GM19324 (cell line): ENCODE data around the gene SCAMP1.
"Not testable (repeated sequence)": the region's sequence is repeated elsewhere in the genome, so short reads cannot be mapped to it uniquely, and the experiment has no call there.

Source experiments
- ATAC-seq: cut with Tn5 transposase; IDR thresholded peaks from one replicate; pipeline ENCODE4 v1.9.1; 2021; ENCODE audit warnings: mild to moderate bottlenecking, moderate library complexity; ENCODE audit not compliant: unreplicated experiment, low FRiP score

The SCAMP1 gene

GRCh38 chr5:78359831-78360673 is at the start of gene SCAMP1:
Gene SCAMP1 (plus strand): TSS chr5:78360617. CDS start chr5:78360672, 55 bp downstream.
- ATAC-seq: peak; percentile 86

GRCh38 chr5:78317515-78317914 is 42.9 kb upstream of the SCAMP1 start:
- ATAC-seq: no peak

DNA sequence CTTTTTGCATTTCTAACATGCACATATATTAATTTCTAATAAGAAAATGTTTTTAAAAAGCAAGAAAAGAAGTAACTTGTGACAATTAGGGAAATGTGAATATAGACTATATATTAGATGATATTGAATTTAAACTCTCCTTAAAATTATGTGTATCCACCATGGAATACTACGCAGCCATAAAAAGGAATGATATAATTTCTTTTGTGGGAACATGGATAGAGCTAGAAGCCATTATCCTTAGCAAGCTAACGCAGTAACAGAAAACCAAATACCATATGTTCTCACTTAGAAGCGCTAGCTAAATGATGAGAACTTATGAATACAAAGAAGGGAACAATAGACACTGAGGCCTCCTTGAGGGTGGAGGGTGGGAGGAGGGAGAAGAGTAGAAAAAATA is 42.1 kb upstream of the SCAMP1 start:
- no peak for ATAC-seq

- no peak for ATAC-seq
Measured at GRCh38 chr5:78320401-78320800, 40.0 kb upstream of the SCAMP1 start.

DNA sequence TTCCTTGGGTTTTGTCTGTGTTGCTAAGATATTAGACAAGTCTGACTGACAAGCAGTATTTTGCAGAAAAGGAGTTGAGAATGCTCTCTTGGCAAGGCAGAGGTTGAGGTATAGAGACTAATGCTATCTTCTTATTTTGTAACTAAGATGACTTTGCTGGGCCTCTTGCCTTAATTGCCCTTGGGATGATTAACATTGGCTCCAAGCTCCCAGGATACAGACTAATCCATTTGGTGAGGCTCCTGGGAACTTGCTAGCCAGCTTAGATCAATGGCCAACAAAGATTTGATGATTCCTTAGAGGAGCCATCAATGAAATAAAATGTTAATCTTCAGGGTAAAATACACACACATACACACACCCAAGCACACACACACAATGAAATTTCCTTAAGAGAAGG is 37.2 kb upstream of the SCAMP1 start:
- ATAC-seq: no peak

- no peak for ATAC-seq
Measured at GRCh38 chr5:78326930-78327329, 33.5 kb upstream of the SCAMP1 start.

DNA sequence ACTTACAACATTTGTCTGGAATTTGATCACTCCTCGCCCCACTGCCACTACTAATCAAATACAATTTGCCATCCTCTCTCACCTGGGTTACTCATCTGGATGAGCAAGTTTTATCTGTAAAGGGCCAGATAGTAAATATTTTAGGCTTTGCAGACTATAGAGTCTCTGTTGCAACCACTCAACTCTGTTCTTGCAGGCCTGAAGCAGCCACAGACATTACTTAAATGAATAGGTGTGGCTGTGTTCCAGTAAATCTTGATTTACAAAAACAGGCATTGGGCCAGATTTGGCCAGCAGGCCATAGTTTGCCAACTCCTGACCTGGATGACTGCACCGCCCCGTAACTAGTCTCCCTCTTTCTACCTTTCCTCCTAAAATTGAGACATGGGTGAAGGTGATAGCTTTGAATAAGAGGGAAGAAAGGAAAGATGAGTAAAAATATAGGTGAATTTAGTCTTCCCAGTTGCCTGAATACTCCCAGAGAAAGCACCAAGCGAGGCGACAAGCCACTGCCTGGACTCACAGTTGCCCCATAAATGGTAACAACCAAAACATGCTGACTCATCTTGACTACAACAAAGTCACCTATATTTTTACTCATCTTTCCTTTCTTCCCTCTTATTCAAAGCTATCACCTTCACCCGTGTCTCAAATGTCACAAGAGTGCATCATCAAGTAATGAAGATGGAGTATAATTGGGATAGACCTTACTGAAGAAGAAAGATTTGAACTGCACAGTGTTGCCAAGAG is 32.5 kb upstream of the SCAMP1 start:
- no peak for ATAC-seq

DNA sequence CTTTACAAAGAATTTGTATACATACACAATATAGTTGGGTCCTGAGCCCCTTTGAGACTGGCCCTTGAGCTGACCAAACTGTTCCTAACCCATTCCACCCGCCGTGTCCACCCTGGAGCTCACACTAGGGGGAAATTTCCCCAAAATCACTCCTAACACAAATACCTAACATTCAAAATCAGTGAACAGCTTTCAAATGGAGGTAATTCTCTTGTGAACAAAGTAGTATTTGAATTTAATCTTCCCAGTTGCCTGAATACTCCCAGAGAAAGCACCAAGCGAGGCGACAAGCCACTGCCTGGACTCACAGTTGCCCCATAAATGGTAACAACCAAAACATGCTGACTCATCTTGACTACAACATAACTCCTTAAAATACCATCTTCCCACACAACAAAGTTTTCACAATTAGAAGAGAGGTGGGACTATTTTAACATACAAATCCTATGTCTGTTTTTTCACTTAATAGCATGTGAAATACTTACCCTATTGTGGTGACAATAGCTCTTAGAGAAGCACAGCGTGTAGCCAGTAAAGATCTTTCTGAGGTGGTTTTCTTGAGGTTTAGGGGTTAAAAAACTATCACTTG is 31.7 kb upstream of the SCAMP1 start:
- no peak for ATAC-seq

GRCh38 chr5:78331523-78332080 is 28.8 kb upstream of the SCAMP1 start:
- no peak for ATAC-seq

DNA sequence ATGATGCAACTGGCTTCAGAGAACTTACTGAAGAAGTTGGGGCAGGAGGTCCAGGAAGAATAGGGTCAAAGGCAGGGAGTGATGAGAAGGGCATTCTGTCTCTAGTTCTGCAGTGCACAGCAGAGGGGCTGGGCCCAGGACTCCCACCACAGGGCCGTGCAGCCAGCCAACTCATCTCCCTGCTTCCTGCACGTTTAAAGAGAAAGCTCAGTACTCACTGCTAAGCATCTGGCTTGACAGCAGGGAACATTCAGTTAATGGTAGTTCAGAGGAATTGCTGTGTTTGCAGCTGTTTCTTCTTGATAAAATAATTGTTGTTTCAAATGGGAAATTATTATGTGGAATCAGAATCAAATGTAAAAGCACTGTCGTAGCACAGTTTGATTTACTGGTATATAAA is 25.6 kb upstream of the SCAMP1 start:
- ATAC-seq: no peak

GRCh38 chr5:78335976-78336375 is 24.4 kb upstream of the SCAMP1 start:
- ATAC-seq: no peak

GRCh38 chr5:78336698-78337097 is 23.7 kb upstream of the SCAMP1 start:
- no peak for ATAC-seq

DNA sequence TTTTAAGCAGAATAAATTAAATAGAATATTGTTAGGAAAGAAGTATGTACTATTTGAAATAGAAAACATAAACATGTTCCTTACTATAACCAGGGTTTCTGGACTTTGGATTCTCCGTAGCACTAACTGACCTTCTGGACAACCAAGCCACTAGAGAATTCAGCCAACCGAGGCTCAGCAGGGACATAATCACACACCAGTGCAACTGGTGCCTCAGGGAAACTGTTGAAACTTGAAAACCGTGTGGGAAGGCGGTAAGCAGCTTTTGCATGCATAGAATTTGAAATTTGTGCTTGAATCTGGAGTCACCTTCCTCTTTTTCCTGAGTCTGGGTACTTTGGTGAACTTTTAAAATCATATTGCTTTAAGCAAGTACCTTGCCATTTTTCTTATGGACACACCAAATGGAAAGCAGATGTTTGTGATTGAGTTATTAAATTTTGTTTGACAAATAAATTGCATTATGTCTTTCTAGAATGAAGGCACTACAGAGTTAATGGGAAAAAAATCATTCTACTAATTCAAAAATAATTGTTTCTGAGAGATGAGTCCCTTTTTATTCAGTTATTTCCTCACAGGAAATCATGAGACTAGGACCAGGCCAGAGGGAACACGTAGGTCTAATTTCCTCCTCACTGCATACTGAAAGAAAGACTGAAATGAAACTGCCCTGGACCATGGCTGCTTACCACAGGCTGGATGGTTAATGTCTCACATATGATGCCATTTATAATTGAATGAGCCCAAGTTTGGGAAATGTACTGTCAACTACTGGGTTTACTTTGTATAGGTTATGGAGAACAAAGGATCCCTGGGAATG is 20.6 kb upstream of the SCAMP1 start:
- ATAC-seq: no peak

DNA sequence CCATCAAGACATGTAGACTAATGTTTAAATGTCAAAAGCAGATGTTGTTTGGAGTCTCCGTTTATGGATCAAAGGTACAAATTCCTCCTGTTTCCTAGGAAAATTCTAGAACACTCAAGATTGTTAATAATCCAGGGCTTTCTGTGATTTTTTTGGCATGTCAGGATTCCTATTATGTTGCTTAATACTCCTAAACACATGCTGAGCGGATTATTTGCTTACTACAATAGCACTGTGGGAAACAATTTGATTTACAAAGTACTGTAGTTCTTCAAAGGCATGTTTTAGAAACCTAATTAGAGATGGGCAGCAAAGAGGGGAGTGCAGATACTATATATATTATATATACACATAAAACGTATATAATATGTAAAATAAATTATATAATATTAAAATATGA is 19.0 kb upstream of the SCAMP1 start:
- ATAC-seq: no peak

- ATAC-seq: no peak
Measured at GRCh38 chr5:78345485-78345884, 14.9 kb upstream of the SCAMP1 start.

DNA sequence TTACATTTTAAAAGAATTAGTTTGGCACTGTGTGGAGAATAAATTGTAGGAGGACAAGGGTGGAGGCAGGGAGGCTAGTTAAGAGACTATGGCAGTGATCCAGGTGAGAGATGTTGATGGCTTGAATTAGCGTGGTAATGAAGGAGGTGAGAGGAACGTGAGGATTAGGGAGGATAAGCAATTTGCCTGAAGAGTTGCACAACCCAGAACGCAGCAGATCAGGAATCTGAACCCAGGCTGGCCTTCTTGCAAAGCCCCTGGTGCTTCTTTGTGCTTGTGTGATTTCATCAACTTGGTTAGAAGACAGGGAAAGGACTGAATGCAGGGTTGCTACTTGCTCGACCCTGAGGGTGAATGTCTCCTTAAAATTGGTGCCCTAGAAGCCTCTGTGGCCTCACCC is 6.9 kb upstream of the SCAMP1 start:
- ATAC-seq: no peak

DNA sequence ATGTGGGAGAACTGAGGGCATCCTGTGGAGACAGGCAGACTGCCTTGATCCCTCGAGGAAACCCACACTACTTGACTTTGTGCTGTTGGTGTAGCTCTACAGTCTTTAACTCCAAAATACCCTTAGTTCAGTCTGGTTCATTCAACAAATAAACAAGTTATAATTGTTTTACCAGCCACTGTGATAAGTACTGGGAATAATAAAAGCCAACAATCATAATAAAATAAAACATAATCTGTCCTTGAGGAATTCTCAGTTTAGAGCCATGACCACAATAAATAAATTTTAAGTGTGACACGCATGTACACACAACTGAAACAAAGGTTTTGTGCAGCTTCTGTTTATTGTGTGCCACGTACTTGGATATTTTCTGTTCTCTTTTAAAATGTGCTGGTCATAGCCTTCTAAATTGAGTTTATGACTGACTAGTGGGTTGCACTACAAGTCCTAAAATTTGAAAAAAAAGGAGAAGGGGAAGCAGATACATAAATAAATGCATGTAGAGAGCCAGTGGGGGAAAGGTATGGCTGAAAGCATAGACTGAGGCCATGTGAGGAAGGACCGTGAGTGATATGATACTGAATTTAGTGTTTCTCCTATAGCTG is 6.2 kb upstream of the SCAMP1 start:
- no peak for ATAC-seq

GRCh38 chr5:78355561-78355960 is 4.9 kb upstream of the SCAMP1 start:
- ATAC-seq: no peak

DNA sequence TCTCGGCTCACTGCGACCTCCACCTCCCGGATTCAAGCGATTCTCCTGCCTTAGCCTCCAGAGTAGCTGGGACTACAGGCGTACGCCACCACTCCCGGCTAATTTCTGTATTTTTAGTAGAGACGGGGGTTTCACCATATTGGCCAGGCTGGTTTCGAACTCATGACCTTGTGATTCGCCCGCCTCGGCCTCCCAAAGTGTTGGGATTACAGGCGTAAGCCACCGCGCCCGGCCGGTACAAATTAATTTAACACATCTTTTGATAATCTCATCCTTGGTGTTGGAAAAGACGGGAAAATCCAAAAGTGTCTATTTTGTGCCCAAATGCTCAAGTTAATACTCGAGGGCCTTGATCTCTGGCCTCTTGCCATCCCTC is 974 bp upstream of the SCAMP1 start:
- ATAC-seq: not testable (repeated sequence)

DNA sequence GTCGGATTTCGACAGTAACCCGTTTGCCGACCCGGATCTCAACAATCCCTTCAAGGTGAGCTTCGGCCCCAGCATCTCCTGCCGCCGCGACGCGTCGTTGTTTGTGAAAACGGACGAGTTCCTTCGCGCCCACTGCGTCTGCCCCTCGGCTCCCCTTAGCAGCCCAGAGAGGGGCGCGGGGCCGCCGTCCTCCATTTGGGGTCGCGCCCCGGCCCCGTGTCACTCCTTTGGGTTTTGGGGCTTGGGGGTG is 182 bp downstream of the SCAMP1 start:
- no peak for ATAC-seq
